IPS DF 4.7 (cell line): ENCODE data around the gene GABBR2.

Source experiments
- DNase-seq: peaks from one replicate; pipeline ENCODE4 v3.0.0-alpha.2; 2013; ENCODE audit warnings: low spot score; ENCODE audit errors: extremely low read depth

Gene GABBR2

GRCh38 chr9:98444601-98445000 is 264.1 kb downstream of the GABBR2 start:
- DNase-seq = no peak

GRCh38 chr9:98442541-98442940 is 266.2 kb downstream of the GABBR2 start:
- no peak for DNase-seq

DNA sequence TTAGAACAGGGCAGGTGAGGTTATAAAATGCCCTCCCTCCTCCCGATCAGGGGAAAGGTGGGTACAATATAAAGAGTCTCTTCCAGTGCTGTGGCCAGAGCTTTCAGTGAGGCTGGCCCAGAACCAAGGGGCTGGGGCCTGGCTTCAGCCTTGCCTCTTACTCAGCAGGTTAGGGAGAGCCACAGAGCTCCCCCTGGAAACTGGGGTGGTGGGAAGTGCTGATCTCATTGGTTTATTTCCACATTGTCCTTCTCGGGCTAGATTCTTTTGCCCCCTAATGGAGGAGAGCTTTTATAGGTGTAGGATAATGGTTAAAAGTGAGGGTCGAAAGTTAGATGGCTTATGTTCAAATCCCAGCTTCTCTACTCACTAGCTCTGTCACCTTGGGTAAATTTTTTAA is 266.6 kb downstream of the GABBR2 start:
- DNase-seq = no peak

GRCh38 chr9:98438666-98439065 is 270.1 kb downstream of the GABBR2 start:
- no peak for DNase-seq

GRCh38 chr9:98437458-98438034 is 271.2 kb downstream of the GABBR2 start:
- DNase-seq = no peak

DNA sequence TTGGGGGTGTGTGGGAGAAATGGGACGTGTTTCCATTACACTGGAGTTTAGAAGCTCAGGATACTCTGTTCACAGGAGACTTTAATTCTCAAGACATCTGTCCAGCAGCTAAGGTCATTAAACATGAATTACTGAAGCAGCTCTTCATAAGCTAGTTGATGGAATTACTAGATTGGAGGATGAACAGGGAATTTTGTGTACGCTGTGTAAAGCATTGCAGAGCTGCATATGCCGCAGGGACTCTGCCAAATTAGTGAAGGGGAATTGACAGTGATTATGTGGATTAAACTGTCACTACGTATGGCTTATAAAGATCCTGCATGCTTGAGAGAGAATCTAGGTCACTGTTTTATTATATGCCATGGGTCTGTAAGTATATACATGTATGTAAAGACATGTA is 275.8 kb downstream of the GABBR2 start:
- no peak for DNase-seq

DNA sequence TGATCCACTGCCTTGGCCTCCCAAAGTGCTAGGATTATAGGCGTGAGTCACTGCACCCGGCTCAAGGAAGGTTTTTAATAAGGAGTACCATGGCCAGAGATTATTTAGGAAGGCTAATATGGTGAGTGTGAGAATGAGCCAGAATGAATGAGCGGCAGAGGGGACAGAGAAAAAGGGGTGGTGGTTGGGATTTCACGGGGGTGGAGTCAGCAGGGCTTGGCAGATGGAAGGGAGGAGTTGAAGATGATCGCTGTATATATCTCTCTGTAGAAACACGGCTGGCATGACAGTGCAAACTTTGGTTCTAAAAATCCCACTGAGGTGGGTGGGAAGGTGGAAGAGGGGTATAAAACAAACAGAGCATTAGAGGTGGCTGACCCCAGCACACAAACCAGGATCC is 276.6 kb downstream of the GABBR2 start:
- no peak for DNase-seq

GRCh38 chr9:98430535-98431292 is 278.0 kb downstream of the GABBR2 start:
- no peak for DNase-seq

DNA sequence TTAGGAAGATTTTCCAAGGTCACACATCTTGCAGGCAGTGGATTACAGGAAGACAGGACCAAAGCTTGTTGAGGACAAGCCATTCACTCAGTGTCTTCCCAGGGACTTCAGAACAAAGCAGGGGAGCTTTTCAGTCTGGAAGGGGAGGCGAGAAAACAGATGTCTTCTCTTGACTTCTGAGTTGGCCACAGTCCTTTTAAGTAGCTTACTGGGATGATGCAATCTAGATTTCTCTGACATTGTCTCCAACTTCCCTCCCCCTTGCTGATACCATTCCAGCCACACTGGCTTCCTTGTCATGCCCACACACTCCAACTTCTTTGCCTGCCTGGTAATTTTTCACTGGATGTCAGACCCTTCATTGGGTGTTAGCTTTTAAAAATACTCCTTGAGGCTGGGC is 279.1 kb downstream of the GABBR2 start:
- DNase-seq = no peak

GRCh38 chr9:98428454-98428853 is 280.3 kb downstream of the GABBR2 start:
- DNase-seq = no peak

DNA sequence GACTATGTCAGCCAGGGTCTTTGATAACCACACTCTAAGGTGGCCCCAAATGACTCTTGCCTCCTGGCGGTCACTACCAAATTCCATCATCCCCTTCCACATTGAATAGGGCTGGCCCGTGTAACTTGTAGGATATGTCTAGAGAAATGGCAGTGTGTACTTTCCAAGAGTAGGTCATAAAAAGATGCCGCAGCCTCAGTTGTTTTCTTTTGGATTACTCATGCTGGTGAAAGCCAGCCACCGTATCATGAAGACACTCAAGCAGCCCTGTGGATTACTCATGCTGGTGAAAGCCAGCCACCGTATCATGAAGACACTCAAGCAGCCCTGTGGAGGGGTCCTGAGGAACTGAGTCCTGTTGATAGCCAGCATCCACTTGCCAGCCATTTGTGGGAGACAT is 281.2 kb downstream of the GABBR2 start:
- DNase-seq = no peak

DNA sequence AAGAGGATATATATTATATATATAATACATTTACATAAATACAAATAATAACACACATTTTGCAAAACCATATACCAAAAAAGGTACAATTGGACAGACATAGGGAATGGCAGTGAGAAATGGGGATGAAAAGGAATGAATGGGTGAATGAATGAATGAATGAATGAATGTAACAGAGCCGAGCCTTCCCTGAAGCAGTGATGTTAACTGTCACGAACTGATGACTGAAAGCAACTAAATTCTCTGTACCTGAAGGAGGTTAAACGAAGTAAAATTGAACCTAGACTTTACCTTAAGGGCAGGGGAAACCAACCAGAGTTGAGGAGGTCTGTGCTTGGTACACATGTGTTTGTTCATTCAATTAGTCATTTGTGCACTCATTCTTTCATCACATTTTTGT is 283.7 kb downstream of the GABBR2 start:
- no peak for DNase-seq

DNA sequence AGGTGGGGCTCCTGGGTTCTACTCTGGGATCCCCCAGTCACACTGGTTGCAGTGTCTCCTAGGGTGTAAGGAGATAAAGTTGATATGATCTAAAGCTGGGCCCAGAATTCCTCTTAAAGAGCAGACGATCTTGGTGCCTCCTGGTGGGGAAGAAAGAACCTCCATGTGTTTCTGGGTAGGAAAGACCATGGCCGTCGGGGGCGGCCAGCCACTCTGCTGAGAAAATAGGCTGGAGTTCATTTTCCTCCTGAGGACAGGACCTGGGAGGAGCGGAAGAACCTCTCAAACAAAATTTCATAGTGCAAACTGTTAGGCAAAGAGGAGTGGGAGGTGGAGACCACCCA is 289.5 kb downstream of the GABBR2 start:
- DNase-seq = no peak

DNA sequence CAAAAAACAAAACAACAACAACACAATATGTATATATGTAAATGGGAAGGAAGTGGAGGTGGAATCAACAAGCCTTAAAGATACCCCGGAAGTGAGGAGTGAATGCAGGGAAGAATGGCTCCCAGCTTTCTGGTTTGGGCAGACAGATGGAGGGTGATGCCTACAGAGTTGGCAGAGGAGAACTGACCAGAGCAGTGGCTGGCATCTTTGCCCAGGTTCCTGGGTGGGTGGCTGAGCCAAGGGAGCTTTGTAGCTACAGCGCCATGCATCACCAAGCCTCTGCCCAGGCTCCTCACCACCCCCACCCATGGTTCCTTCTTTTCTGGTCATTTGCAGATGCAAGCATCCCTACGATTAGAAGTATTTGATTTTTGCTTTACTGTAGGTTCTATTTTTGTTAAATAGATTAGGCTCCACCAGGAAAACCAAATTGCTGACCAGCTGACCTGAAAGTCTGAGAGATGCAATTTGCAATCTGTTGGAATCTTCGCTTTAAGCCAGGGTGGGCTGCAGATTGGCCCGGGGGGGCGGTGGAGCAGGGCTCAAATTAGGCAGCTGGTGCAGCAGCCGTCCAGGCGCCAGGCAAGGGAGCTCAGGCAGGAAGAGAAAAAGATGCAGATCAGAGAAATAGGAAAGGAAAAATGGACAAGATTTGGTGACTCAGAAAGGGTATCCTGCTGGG is 290.0 kb downstream of the GABBR2 start:
- DNase-seq = no peak

DNA sequence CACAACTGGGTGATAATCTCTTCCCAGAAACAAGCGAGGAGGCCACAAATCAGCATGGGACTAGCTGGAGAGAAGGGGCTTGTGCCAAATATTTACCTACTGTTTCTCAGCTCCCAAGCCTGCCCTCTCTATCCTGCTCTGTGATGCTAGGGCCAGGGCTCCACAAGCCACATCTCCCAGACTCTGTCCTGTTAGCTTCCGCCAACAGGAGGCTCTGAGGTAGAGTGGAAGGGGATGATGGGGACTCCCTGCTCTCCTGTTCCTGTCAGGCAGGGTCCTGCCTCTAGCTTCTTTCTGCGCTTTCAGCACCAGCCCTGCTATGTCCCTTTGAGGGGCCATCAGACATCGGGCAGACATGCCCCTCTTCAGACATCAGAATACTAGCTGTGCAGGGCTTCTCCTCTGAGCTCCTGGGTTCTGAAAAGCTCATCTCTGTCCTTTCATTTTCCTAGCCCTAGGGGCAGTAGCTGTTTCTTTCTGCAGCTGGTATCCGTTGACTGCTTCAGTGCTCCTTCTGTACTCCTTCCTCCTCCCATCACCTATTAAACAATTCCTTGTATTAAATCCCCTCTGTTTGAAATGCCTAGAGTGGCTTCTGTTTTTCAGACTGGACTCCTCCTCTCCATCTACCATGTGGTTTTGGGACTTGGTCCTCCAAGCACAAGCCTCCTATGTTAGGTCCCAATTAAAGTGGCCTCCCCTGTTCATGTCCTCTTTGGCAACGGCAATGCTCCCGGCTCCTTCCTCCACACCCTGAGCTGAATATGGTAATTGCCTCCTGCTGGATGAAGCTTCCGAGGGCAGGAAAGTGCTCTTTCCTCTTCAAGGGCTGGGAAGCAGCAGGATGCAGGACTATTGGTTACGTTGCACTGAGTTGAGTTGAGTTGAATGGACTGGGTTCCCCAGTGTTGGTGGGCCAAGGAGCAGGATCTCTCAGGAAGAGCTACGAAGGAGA is 292.2 kb downstream of the GABBR2 start:
- no peak for DNase-seq

DNA sequence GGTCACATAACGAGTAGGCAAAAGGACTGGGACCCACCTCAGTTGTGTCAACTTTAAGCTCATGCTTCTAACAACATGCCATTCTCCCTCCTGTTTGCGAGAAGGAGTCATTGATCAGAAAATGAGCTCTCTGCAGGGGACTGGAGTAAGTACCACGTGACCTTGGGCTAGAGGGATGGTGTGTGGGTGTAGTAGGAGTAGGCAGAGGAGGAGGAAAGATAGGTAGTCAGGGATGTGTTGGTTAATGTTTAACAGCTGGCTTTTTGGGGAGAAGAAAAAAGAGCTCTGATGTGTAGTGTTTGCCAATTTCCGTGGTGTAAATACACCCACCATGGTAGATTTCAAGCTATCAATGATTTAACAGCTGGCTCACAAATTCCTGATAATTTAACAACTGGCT is 293.0 kb downstream of the GABBR2 start:
- DNase-seq = no peak

GRCh38 chr9:98413084-98413483 is 295.7 kb downstream of the GABBR2 start:
- no peak for DNase-seq

- DNase-seq = no peak
These were observed 296.5 kb downstream of the GABBR2 start for GRCh38 chr9:98412101-98412842.

DNA sequence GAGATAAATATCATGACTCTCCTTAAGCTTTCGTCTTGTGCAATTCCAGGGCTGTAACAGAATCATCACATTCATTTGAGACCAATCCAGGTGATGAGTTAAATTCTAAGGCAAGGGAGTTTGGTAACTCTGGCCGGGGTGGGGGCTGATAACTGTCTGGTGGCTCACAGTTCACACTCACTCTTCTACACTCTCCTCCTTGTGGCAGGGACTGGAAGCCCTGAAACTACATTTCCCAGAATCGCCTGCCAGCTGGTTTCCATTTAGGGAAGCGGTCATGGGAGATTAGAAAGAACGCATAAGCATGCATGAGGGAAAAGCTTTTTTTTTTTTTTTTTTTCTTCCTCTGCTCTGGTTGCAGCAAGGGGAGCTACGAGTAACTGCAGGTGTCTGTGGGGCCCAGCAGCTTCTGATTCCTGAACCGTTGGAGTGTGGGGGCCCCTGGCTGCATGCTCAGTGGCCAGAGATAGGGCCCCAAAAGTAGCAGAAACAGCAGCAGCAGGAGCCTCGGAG is 298.5 kb downstream of the GABBR2 start:
- no peak for DNase-seq

GRCh38 chr9:98409719-98410118 is 299.0 kb downstream of the GABBR2 start:
- no peak for DNase-seq

GRCh38 chr9:98406469-98406868 is 302.3 kb downstream of the GABBR2 start:
- no peak for DNase-seq
